Subcutaneous adipose tissue (tissue), 4 donors: Measurements from ENCODE around the gene ZNHIT6. TPM values are rescaled to one million over a fixed set of nuclear protein-coding genes. Genes with fewer than 3 reads are reported as not detected.

Experiments used
- CTCF ChIP-seq: fragments of 450-650 bp; IDR thresholded peaks from one replicate; pipeline ENCODE4 v1.5.1; 2016; ENCODE audit warnings: low read depth, mild to moderate bottlenecking, control low read depth, antibody characterized with exemption, moderate library complexity
- total RNA-seq, 4 donors: library from RNA; depleted of rRNA; stranded (reverse); fragments of >200 nt; gene quantifications; one replicate each; pipeline ENCODE4 v1.1.0, GENCODE V29; 2016

ZNHIT6 gene
- total RNA-seq, 4 donors from 2014 or later: 10.4 to 20.4 (median 10.9) TPM

- TF ChIP-seq CTCF: no peak
These were observed 100.3 kb downstream of the ZNHIT6 start for GRCh38 chr1:85607921-85608265.

GRCh38 chr1:85607126-85607920, 100.9 kb downstream of the ZNHIT6 start:
- no peak for TF ChIP-seq CTCF

GRCh38 chr1:85606414-85606800, 101.8 kb downstream of the ZNHIT6 start:
- no peak for TF ChIP-seq CTCF

GRCh38 chr1:85605484-85606413, 102.5 kb downstream of the ZNHIT6 start:
- no peak for TF ChIP-seq CTCF

- TF ChIP-seq CTCF: no peak
These were observed 103.8 kb downstream of the ZNHIT6 start for GRCh38 chr1:85604298-85604997.

GRCh38 chr1:85603086-85603880, 105.0 kb downstream of the ZNHIT6 start:
- TF ChIP-seq CTCF: no peak
